ENCODE results near the gene TMX2. TPM values are rescaled to one million over a fixed set of nuclear protein-coding genes. Genes with fewer than 3 reads are reported as not detected.

Gene TMX2
- total and polyA plus RNA-seq, 9 of the 15 experiments (the other 6 are each of a cell fraction or from before 2014, with no cell fraction given), result 176 to 433 (median 227) TPM

DNA sequence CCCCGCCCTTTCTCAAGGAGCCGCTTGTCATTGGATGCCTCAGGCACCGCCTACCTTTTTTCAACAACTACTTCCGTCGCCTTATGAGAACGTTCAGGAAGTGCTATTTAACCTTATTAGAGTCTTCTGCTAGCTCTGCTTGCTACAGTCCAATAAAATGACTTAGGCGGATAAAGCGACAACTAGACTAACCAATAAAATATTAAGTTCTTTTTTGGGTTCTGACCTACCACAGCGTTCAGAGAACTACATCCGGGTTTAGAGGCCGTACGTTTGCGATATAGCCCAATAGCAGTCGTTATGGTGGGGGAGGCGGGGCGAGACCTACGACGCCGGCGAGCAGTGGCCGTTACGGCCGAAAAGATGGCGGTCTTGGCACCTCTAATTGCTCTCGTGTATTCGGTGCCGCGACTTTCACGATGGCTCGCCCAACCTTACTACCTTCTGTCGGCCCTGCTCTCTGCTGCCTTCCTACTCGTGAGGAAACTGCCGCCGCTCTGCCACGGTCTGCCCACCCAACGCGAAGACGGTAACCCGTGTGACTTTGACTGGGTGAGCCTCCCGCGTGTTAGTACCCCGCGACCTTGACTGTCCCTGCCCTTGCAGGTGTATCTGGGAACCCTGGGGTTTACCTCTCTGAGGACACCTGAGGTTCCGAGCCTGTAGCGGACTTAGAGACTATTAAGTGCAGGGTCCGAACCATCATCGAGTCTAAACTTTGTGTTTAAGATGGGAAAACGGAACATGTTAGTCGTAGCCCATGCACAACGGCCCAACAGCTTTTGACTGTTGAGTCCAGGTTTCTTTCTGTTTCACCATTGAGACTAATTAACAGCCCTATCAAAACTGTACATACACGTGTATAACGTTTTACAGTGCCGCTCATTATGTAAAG lies at the start of gene TMX2 (continued):
- no peak for TF ChIP-seq ID3 (CRISPR knock-in tag; IDR thresholded peaks at IDR 0.05)
- TF ChIP-seq ID3 (tag; IDR thresholded peaks at IDR 0.05), result 0 out of 2 replicates have a peak, but pooled peaks have one; percentile 33
- TF ChIP-seq MCM7 (IDR thresholded peaks at IDR 0.05), result no peak
- no peak for TF ChIP-seq ZNF778 (CRISPR knock-in tag; IDR thresholded peaks at IDR 0.05)
- 0 out of 2 replicates have a peak, but pooled peaks have one; percentile 65 for TF ChIP-seq ELF4 (CRISPR knock-in tag; IDR thresholded peaks at IDR 0.05)
- TF ChIP-seq PRDM10 (IDR thresholded peaks at IDR 0.05; ENCODE audit: partially characterized antibody), result no peak
- TF ChIP-seq EHMT2 (IDR thresholded peaks at IDR 0.05), result peak; percentile 39; the same call in 1 of the 2 replicates
- peak; percentile 80 to 98 (median 95) for TF ChIP-seq YY1 (IDR thresholded peaks at IDR 0.05; ENCODE audit: borderline replicate concordance in 1 of 3, control insufficient read depth in 1 of 3, extremely low read depth in 1 of 3, insufficient read depth in 3 of 3, insufficient read length in 1 of 3, insufficient replicate concordance in 2 of 3, low read depth in 1 of 3, low read length in 2 of 3)
- TF ChIP-seq POLR2B (IDR thresholded peaks at IDR 0.05; ENCODE audit: low read depth, partially characterized antibody), result peak; percentile 82
- TF ChIP-seq, protein P1, sequence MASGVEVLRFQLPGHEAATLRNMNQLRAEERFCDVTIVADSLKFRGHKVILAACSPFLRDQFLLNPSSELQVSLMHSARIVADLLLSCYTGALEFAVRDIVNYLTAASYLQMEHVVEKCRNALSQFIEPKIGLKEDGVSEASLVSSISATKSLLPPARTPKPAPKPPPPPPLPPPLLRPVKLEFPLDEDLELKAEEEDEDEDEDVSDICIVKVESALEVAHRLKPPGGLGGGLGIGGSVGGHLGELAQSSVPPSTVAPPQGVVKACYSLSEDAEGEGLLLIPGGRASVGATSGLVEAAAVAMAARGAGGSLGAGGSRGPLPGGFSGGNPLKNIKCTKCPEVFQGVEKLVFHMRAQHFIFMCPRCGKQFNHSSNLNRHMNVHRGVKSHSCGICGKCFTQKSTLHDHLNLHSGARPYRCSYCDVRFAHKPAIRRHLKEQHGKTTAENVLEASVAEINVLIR (CRISPR knock-in tag; IDR thresholded peaks at IDR 0.05), result peak; percentile 79
- TF ChIP-seq, protein P2, sequence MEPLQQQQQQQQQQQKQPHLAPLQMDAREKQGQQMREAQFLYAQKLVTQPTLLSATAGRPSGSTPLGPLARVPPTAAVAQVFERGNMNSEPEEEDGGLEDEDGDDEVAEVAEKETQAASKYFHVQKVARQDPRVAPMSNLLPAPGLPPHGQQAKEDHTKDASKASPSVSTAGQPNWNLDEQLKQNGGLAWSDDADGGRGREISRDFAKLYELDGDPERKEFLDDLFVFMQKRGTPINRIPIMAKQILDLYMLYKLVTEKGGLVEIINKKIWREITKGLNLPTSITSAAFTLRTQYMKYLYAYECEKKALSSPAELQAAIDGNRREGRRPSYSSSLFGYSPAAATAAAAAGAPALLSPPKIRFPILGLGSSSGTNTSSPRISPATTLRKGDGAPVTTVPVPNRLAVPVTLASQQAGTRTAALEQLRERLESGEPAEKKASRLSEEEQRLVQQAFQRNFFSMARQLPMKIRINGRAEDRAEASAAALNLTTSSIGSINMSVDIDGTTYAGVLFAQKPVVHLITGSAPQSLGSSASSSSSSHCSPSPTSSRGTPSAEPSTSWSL (CRISPR knock-in tag; IDR thresholded peaks at IDR 0.05; ENCODE audit: borderline replicate concordance), result peak; percentile 83; the same call in 1 of the 2 replicates
- no peak for TF ChIP-seq SAFB (IDR thresholded peaks at IDR 0.05; ENCODE audit: borderline replicate concordance, low read depth, low read length)
- TF ChIP-seq, protein P3, sequence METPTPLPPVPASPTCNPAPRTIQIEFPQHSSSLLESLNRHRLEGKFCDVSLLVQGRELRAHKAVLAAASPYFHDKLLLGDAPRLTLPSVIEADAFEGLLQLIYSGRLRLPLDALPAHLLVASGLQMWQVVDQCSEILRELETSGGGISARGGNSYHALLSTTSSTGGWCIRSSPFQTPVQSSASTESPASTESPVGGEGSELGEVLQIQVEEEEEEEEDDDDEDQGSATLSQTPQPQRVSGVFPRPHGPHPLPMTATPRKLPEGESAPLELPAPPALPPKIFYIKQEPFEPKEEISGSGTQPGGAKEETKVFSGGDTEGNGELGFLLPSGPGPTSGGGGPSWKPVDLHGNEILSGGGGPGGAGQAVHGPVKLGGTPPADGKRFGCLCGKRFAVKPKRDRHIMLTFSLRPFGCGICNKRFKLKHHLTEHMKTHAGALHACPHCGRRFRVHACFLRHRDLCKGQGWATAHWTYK (CRISPR knock-in tag; IDR thresholded peaks at IDR 0.05), result peak; percentile 57; the same call in 1 of the 2 replicates
- peak; percentile 92 for TF ChIP-seq CREB1 (IDR thresholded peaks at IDR 0.05)
- peak; percentile 85 for TF ChIP-seq CREB1 (CRISPR knock-in tag; IDR thresholded peaks at IDR 0.05)
- peak; percentile 40 for TF ChIP-seq HNRNPLL (IDR thresholded peaks at IDR 0.05; ENCODE audit: low read depth, low read length, poor library complexity, severe bottlenecking)
